ENCODE results near the gene BAZ1B.
A peak's percentile ranks its signal among the peaks of the same experiment; 100 is the strongest.

The BAZ1B gene

GRCh38 chr7:73429622-73430505 lies 92.2 kb downstream of the BAZ1B start:
- no peak for DNase-seq (ENCODE audit: low read depth)
- no peak for TF ChIP-seq CTCF (IDR thresholded peaks at IDR 0.05; ENCODE audit: low read depth, low read length, missing control alignments)
- H3K4me3 ChIP-seq (ENCODE audit: low read depth, low read length), result no peak overlapping the region
- in situ Hi-C loops (cut with HindIII; ENCODE audit: low sequenced_read_pairs), result no loop called here

- TF ChIP-seq CTCF (IDR thresholded peaks at IDR 0.05; ENCODE audit: low read depth, low read length, missing control alignments), result no peak
- in situ Hi-C loops (cut with HindIII; ENCODE audit: low sequenced_read_pairs), result no loop called here
- H3K4me3 ChIP-seq (ENCODE audit: low read depth, low read length), result no peak overlapping the region
- no peak for DNase-seq (ENCODE audit: low read depth)
These were observed 92.9 kb downstream of the BAZ1B start for GRCh38 chr7:73429215-73429614.

- no peak overlapping the region for H3K4me3 ChIP-seq (ENCODE audit: low read depth, low read length)
- in situ Hi-C loops (cut with HindIII; ENCODE audit: low sequenced_read_pairs), result no loop called here
- TF ChIP-seq CTCF (IDR thresholded peaks at IDR 0.05; ENCODE audit: low read depth, low read length, missing control alignments), result peak; percentile 5
- DNase-seq (ENCODE audit: low read depth), result no peak
These were observed 93.9 kb downstream of the BAZ1B start for GRCh38 chr7:73427902-73428787.

- no peak for TF ChIP-seq CTCF (IDR thresholded peaks at IDR 0.05; ENCODE audit: low read depth, low read length, missing control alignments)
- DNase-seq (ENCODE audit: low read depth), result no peak
- no peak overlapping the region for H3K4me3 ChIP-seq (ENCODE audit: low read depth, low read length)
- in situ Hi-C loops (cut with HindIII; ENCODE audit: low sequenced_read_pairs), result no loop called here
These were observed 96.1 kb downstream of the BAZ1B start for GRCh38 chr7:73426016-73426415.

- H3K4me3 ChIP-seq (ENCODE audit: low read depth, low read length), result no peak overlapping the region
- DNase-seq (ENCODE audit: low read depth), result no peak
- in situ Hi-C loops (cut with HindIII; ENCODE audit: low sequenced_read_pairs), result no loop called here
- TF ChIP-seq CTCF (IDR thresholded peaks at IDR 0.05; ENCODE audit: low read depth, low read length, missing control alignments), result no peak
These were observed 96.6 kb downstream of the BAZ1B start for GRCh38 chr7:73425356-73425983.

GRCh38 chr7:73424489-73424885 lies 97.6 kb downstream of the BAZ1B start:
- in situ Hi-C loops (cut with HindIII; ENCODE audit: low sequenced_read_pairs), result no loop called here
- TF ChIP-seq CTCF (IDR thresholded peaks at IDR 0.05; ENCODE audit: low read depth, low read length, missing control alignments), result no peak
- H3K4me3 ChIP-seq (ENCODE audit: low read depth, low read length), result no peak overlapping the region
- no peak for DNase-seq (ENCODE audit: low read depth)
